GM12801 (cell line): ENCODE data around the gene CHRNA10.

ENCODE experiments used
- CTCF ChIP-seq: IDR thresholded peaks from one replicate; pipeline ENCODE4 v1.5.1; 2011; ENCODE audit warnings: control low read depth; ENCODE audit not compliant: insufficient read length; ENCODE audit errors: extremely low read depth

CHRNA10 gene

GRCh38 chr11:3635641-3636375 is 35.4 kb downstream of the CHRNA10 start:
- TF ChIP-seq CTCF: no peak

- TF ChIP-seq CTCF: no peak
These were observed 39.0 kb downstream of the CHRNA10 start for GRCh38 chr11:3632070-3632660.

GRCh38 chr11:3631331-3631730 is 39.9 kb downstream of the CHRNA10 start:
- TF ChIP-seq CTCF: no peak

GRCh38 chr11:3627291-3627690 is 43.9 kb downstream of the CHRNA10 start:
- TF ChIP-seq CTCF: no peak

GRCh38 chr11:3626250-3626960 is 44.8 kb downstream of the CHRNA10 start:
- TF ChIP-seq CTCF: no peak

- TF ChIP-seq CTCF: no peak
These were observed 47.3 kb downstream of the CHRNA10 start for GRCh38 chr11:3623767-3624458.

GRCh38 chr11:3623121-3623520 is 48.1 kb downstream of the CHRNA10 start:
- TF ChIP-seq CTCF: no peak
